ENCODE results near the gene TUBE1.

GRCh38 chr6:112085286-112086065 lies 1.8 kb downstream of the TUBE1 start:
- TF ChIP-seq CTCF (IDR thresholded peaks at IDR 0.05 in 2 of 3, conservative IDR thresholded peaks at IDR 0.05 in 1 of 3; ENCODE audit: control insufficient read depth in 2 of 3, extremely low read depth in 1 of 3, insufficient read depth in 1 of 3, low read depth in 3 of 3, low read length in 3 of 3) (no peak), MAX (IDR thresholded peaks at IDR 0.05; ENCODE audit: low read depth, low read length) (no peak), POLR2A (IDR thresholded peaks at IDR 0.05; ENCODE audit: low read depth, low read length) (no peak), POLR2AphosphoS5 (IDR thresholded peaks at IDR 0.05; ENCODE audit: low read length) (no peak), MEF2A (IDR thresholded peaks at IDR 0.05; ENCODE audit: insufficient read depth, low read depth, low read length) (no peak), TAF1 (IDR thresholded peaks at IDR 0.05; ENCODE audit: borderline replicate concordance, low read depth, low read length) (no peak), EP300 (IDR thresholded peaks at IDR 0.05; ENCODE audit: borderline replicate concordance in 1 of 2, control insufficient read depth in 1 of 2, low read depth in 2 of 2, low read length in 2 of 2) (no peak), BCL3 (IDR thresholded peaks at IDR 0.05; ENCODE audit: borderline replicate concordance, insufficient read depth, low read depth, low read length, poor library complexity, severe bottlenecking) (no peak), ZNF274 (IDR thresholded peaks at IDR 0.05; ENCODE audit: insufficient read depth, insufficient read length) (no peak)

All from GM12878 (cell line).